H9 (cell line): Measurements from ENCODE around the gene LDHD. TPM values are rescaled to one million over a fixed set of nuclear protein-coding genes. Genes with fewer than 3 reads are reported as not detected.

Source experiments
- DNase-seq: peaks from one replicate; pipeline ENCODE4 v3.0.0-alpha.2; 2017
- H2AFZ ChIP-seq: one replicate; pipeline ENCODE4 v1.6.1; 2013; ENCODE audit warnings: mild to moderate bottlenecking, low read length, control low read depth, moderate library complexity
- H2AK5ac ChIP-seq: 2 replicates; pipeline ENCODE4 v1.6.1; 2013; ENCODE audit warnings: low read length, control low read depth, mixed read lengths; ENCODE audit not compliant: insufficient read length
- H2BK120ac ChIP-seq: one replicate; pipeline ENCODE4 v1.6.1; 2013; ENCODE audit warnings: low read depth, mild to moderate bottlenecking, low read length, control low read depth, inconsistent platforms; ENCODE audit not compliant: poor library complexity, severe bottlenecking
- H2BK12ac ChIP-seq: 2 replicates; pipeline ENCODE4 v1.6.1; 2013; ENCODE audit warnings: low read length, control low read depth, mixed read lengths, low read depth; ENCODE audit not compliant: insufficient read length
- H2BK15ac ChIP-seq: 2 replicates; pipeline ENCODE4 v1.6.1; 2013; ENCODE audit warnings: low read depth, low read length, control low read depth
- H2BK20ac ChIP-seq: one replicate; pipeline ENCODE4 v1.6.1; 2013; ENCODE audit warnings: low read depth, mild to moderate bottlenecking, low read length, control low read depth, inconsistent platforms; ENCODE audit not compliant: poor library complexity, severe bottlenecking
- H2BK5ac ChIP-seq: 2 replicates; pipeline ENCODE4 v1.6.1; 2013; ENCODE audit warnings: low read length, control low read depth, mixed read lengths; ENCODE audit not compliant: insufficient read length
- H3K14ac ChIP-seq: 2 replicates; pipeline ENCODE4 v1.6.1; 2013; ENCODE audit warnings: low read length, control low read depth; ENCODE audit not compliant: insufficient read depth
- H3K18ac ChIP-seq: 2 replicates; pipeline ENCODE4 v1.6.1; 2013; ENCODE audit warnings: low read depth, mild to moderate bottlenecking, mixed read lengths, low read length, control low read depth; ENCODE audit not compliant: insufficient read length
- H3K23ac ChIP-seq: 2 replicates; pipeline ENCODE4 v1.6.1; 2013; ENCODE audit warnings: low read length, control low read depth, mixed read lengths, low read depth; ENCODE audit not compliant: insufficient read length
- H3K23me2 ChIP-seq: 2 replicates; pipeline ENCODE4 v1.6.1; 2013; ENCODE audit warnings: low read depth, mild to moderate bottlenecking, mixed read lengths, low read length, control low read depth; ENCODE audit not compliant: insufficient read length, poor library complexity, severe bottlenecking
- H3K27ac ChIP-seq: 2 replicates; pipeline ENCODE4 v1.5.1; 2013; ENCODE audit warnings: low read length, control low read depth, mixed read lengths, low read depth; ENCODE audit not compliant: insufficient read length
- H3K27me3 ChIP-seq: 2 replicates; pipeline ENCODE4 v1.6.1; 2013; ENCODE audit warnings: low read length, control low read depth, inconsistent platforms; ENCODE audit not compliant: insufficient read depth
- H3K4ac ChIP-seq: 2 replicates; pipeline ENCODE4 v1.6.1; 2013; ENCODE audit warnings: low read depth, mild to moderate bottlenecking, control low read depth, inconsistent platforms, low read length, moderate library complexity
- H3K4me1 ChIP-seq: 2 replicates; pipeline ENCODE4 v1.6.1; 2013; ENCODE audit warnings: low read length, control low read depth, inconsistent platforms; ENCODE audit not compliant: insufficient read depth
- H3K4me2 ChIP-seq: 2 replicates; pipeline ENCODE4 v1.6.1; 2013; ENCODE audit warnings: low read length, control low read depth, mixed read lengths; ENCODE audit not compliant: insufficient read length, insufficient read depth
- H3K56ac ChIP-seq: 2 replicates; pipeline ENCODE4 v1.6.1; 2013; ENCODE audit warnings: low read depth, mild to moderate bottlenecking, mixed read lengths, low read length, control low read depth; ENCODE audit not compliant: insufficient read length
- H3K79me1 ChIP-seq: 2 replicates; pipeline ENCODE4 v1.6.1; 2013; ENCODE audit warnings: low read depth, mild to moderate bottlenecking, moderate library complexity, low read length, control low read depth, inconsistent platforms; ENCODE audit not compliant: insufficient read depth, poor library complexity, severe bottlenecking
- H3K79me2 ChIP-seq: 2 replicates; pipeline ENCODE4 v1.6.1; 2013; ENCODE audit warnings: low read length, control low read depth, inconsistent platforms; ENCODE audit not compliant: insufficient read depth
- H3K9ac ChIP-seq: 2 replicates; pipeline ENCODE4 v1.6.1; 2013; ENCODE audit warnings: low read length, control low read depth, mixed read lengths; ENCODE audit not compliant: insufficient read length; ENCODE audit errors: extremely low read depth
- H3K9me3 ChIP-seq: one replicate; pipeline ENCODE4 v1.6.1; 2013; ENCODE audit warnings: low read depth, low read length, inconsistent platforms; ENCODE audit not compliant: control insufficient read depth
- H3T11ph ChIP-seq: one replicate; pipeline ENCODE4 v1.6.1; 2013; ENCODE audit warnings: mild to moderate bottlenecking, low read length, control low read depth, inconsistent platforms
- H4K20me1 ChIP-seq: one replicate; pipeline ENCODE4 v1.6.1; 2013; ENCODE audit not compliant: control insufficient read depth, insufficient read length, insufficient read depth
- H4K5ac ChIP-seq: 2 replicates; pipeline ENCODE4 v1.6.1; 2013; ENCODE audit warnings: low read depth, mild to moderate bottlenecking, mixed read lengths, low read length, control low read depth; ENCODE audit not compliant: insufficient read length
- H4K8ac ChIP-seq: replicated peaks from 2 replicates; pipeline ENCODE4 v1.6.1; 2013; ENCODE audit warnings: low read length, control low read depth, mixed read lengths, low read depth; ENCODE audit not compliant: insufficient read length
- H4K91ac ChIP-seq: 2 replicates; pipeline ENCODE4 v1.6.1; 2013; ENCODE audit warnings: low read depth, mild to moderate bottlenecking, moderate library complexity, mixed read lengths, low read length, control low read depth; ENCODE audit not compliant: insufficient read length
- H3K27ac Mint-ChIP-seq, 3 experiments: 2 replicates in 2 of 3; 3 replicates in 1 of 3; pipeline ENCODE4 v1.8.0; 2020 to 2021; ENCODE audit warnings: mixed read lengths in 3 of 3, mild to moderate bottlenecking in 1 of 3, moderate library complexity in 1 of 3
- H3K27me3 Mint-ChIP-seq: 2 replicates; pipeline ENCODE4 v1.8.0; 2021; ENCODE audit warnings: low read depth, mild to moderate bottlenecking, moderate library complexity, mixed read lengths
- H3K36me3 Mint-ChIP-seq, 3 experiments: 2 replicates in 2 of 3; 3 replicates in 1 of 3; pipeline ENCODE4 v1.8.0; 2020 to 2021; ENCODE audit warnings: low read depth in 3 of 3, mixed read lengths in 3 of 3; ENCODE audit not compliant: insufficient read depth in 1 of 3
- H3K4me1 Mint-ChIP-seq, 2 experiments: 2 replicates each; pipeline ENCODE4 v1.8.0; 2020; ENCODE audit warnings: mixed read lengths in 2 of 2
- H3K4me3 Mint-ChIP-seq, 2 experiments: 2 replicates in 1 of 2; 3 replicates in 1 of 2; pipeline ENCODE4 v1.8.0; 2020 to 2021; ENCODE audit warnings: mild to moderate bottlenecking in 2 of 2, mixed read lengths in 2 of 2, moderate library complexity in 1 of 2
- H3K9me3 Mint-ChIP-seq, 2 experiments: 2 replicates in 1 of 2; 3 replicates in 1 of 2; pipeline ENCODE4 v1.8.0; 2020; ENCODE audit warnings: mild to moderate bottlenecking in 2 of 2, mixed read lengths in 2 of 2, moderate library complexity in 1 of 2
- WGBS: extraction: QIAGEN DNeasy Blood & Tissue Kit; methylation state at CpG from one replicate; pipeline ENCODE4 v1.1.7; 2013; ENCODE audit warnings: missing lambda C conversion rate, low lambda C conversion rate, mixed read lengths; ENCODE audit not compliant: insufficient read length; ENCODE audit errors: extremely low coverage; 5-methylcytosine and 5-hydroxymethylcytosine counted together
- total RNA-seq: library from RNA; stranded (reverse); gene quantifications from 2 replicates; pipeline ENCODE4 v1.2.1, GENCODE V29; 2021
- TF ChIP-seq, protein P1 (sequence below): fragments of 200-600 bp; sonication (generic); conservative IDR thresholded peaks from 3 replicates; pipeline ENCODE4 v1.8.0; 2021; ENCODE audit warnings: antibody characterized with exemption, mild to moderate bottlenecking

The LDHD gene
- total RNA-seq, 1 experiment from 2014 or later = 14.7 TPM

GRCh38 chr16:75099738-75100602 lies 16.6 kb downstream of the LDHD start:
- no peak overlapping the region for H3K4me2 ChIP-seq
- H3K18ac ChIP-seq = no peak overlapping the region
- Mint-ChIP-seq H3K4me3 (peak overlapping the region in 1 of 2 experiments; percentile 26; a peak in 1 of 5 replicates), H3K27ac (peak overlapping the region; percentile 62 to 81 (median 78); a peak in 6 of 7 replicates), H3K9me3 (no peaks in the 10 kb centered on the region; a peak in 1 of 5 replicates), H3K27me3 (no peaks in the 10 kb centered on the region; the same call in 1 of the 2 replicates), H3K36me3 (peaks cover 21 to 33% (median 23%) of the 10 kb centered on the region in 3 experiments; a peak in 6 of 7 replicates), H3K4me1 (peaks cover 48 to 53% of the 10 kb centered on the region in 2 experiments)
- peak overlapping the region; percentile 45; the same call in 1 of the 2 replicates for H3K14ac ChIP-seq
- no peak overlapping the region for H2AK5ac ChIP-seq
- H4K20me1 ChIP-seq = peaks cover 3% of the 10 kb centered on the region
- no peak overlapping the region for H4K8ac ChIP-seq
- H4K5ac ChIP-seq = no peak overlapping the region
- H3K56ac ChIP-seq = no peak overlapping the region
- no peak overlapping the region for H3T11ph ChIP-seq
- no peak overlapping the region for H2BK15ac ChIP-seq
- H3K9ac ChIP-seq = no peak overlapping the region
- H3K4me1 ChIP-seq = peaks cover 17% of the 10 kb centered on the region; the same call in 1 of the 2 replicates
- H2BK5ac ChIP-seq = no peak overlapping the region
- no peaks in the 10 kb centered on the region for H3K27me3 ChIP-seq
- no peak overlapping the region for H2BK120ac ChIP-seq
- H4K91ac ChIP-seq = no peak overlapping the region
- H2BK12ac ChIP-seq = no peak overlapping the region
- no peak overlapping the region for H2BK20ac ChIP-seq
- whole genome bisulfite sequencing = no CpG with 5 or more reads among the region's 16 CpGs
- no peaks in the 10 kb centered on the region for H3K79me1 ChIP-seq
- H3K9me3 ChIP-seq = no peaks in the 10 kb centered on the region
- DNase-seq = no peak
- H3K4ac ChIP-seq = no peak overlapping the region
- TF ChIP-seq, protein P1, sequence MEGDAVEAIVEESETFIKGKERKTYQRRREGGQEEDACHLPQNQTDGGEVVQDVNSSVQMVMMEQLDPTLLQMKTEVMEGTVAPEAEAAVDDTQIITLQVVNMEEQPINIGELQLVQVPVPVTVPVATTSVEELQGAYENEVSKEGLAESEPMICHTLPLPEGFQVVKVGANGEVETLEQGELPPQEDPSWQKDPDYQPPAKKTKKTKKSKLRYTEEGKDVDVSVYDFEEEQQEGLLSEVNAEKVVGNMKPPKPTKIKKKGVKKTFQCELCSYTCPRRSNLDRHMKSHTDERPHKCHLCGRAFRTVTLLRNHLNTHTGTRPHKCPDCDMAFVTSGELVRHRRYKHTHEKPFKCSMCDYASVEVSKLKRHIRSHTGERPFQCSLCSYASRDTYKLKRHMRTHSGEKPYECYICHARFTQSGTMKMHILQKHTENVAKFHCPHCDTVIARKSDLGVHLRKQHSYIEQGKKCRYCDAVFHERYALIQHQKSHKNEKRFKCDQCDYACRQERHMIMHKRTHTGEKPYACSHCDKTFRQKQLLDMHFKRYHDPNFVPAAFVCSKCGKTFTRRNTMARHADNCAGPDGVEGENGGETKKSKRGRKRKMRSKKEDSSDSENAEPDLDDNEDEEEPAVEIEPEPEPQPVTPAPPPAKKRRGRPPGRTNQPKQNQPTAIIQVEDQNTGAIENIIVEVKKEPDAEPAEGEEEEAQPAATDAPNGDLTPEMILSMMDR = no peak
- no peak overlapping the region for H3K27ac ChIP-seq
- no peak overlapping the region for H3K23ac ChIP-seq
- no peak overlapping the region for H2AFZ ChIP-seq
- H3K79me2 ChIP-seq = 0 out of 2 replicates have a peak, but pooled peaks cover 1% of the 10 kb centered on the region
- no peaks in the 10 kb centered on the region for H3K23me2 ChIP-seq
